ENCODE measurements around the gene RAB19. TPM values are rescaled to one million over a fixed set of nuclear protein-coding genes. Genes with fewer than 3 reads are reported as not detected.

Gene RAB19
- total RNA-seq, 1 experiment from 2014 or later: 0.92 TPM

GRCh38 chr7:140397784-140398750 is 5.8 kb upstream of the RAB19 start, which contains the start of gene SLC37A3:
Gene SLC37A3 (minus strand): TSS chr7:140398530. CDS start chr7:140382526, 16,004 bp downstream.
- TSS peak; percentile 94 for BruUV-seq (replicated peaks)
- Histone ChIP-seq H3K4me3 (ENCODE audit: low read depth in 2 of 2, low read length in 2 of 2) (peak within 1 kb of the TSS; percentile 73 to 82), H3K36me3 (ENCODE audit: control insufficient read depth, insufficient read depth, low read length) (peaks cover 3% of the 10 kb centered on the region; the same call in 1 of the 2 replicates), H3K9me3 (ENCODE audit: control insufficient read depth, insufficient read depth, low read depth, low read length) (no peaks in the 10 kb centered on the region), H3K4me1 (ENCODE audit: control insufficient read depth, insufficient read depth, low read length) (peaks cover 10% of the 10 kb centered on the region; the same call in 1 of the 2 replicates), H3K27ac (ENCODE audit: low read length) (peak within 1 kb of the TSS; percentile 86), H3K27me3 (ENCODE audit: control insufficient read depth, insufficient read depth, low read length) (no peaks in the 10 kb centered on the region)
- CTCF ChIA-PET: interaction anchor here (0.6 kb wide), 1 partner anchor 221 kb away, joined by 5 read pairs; the partner anchor contains the start of gene KDM7A
- TF ChIP-seq POLR2AphosphoS5 (IDR thresholded peaks at IDR 0.05; ENCODE audit: low read depth, low read length) (peak; percentile 64; the same call in 1 of the 2 replicates), SIN3A (IDR thresholded peaks at IDR 0.05; ENCODE audit: borderline replicate concordance, insufficient read depth, low read depth, low read length) (peak; percentile 49; the same call in 1 of the 2 replicates), CTCF (IDR thresholded peaks at IDR 0.05) (no peak), TCF7L2 (IDR thresholded peaks at IDR 0.05; ENCODE audit: low read depth, low read length) (no peak), REST (IDR thresholded peaks at IDR 0.05; ENCODE audit: insufficient read depth in 1 of 2, low read depth in 2 of 2, low read length in 1 of 2) (peak in 1 of 2 experiments; percentile 57; a peak in 1 of 4 replicates)
- POLR2A ChIA-PET: interaction anchor here (0.6 kb wide), 1 partner anchor 79 kb away, joined by 5 read pairs; no protein-coding TSS in a partner anchor
- ATAC-seq: peak; percentile 99
- intact Hi-C loops (cut with micrococcal nuclease; ENCODE audit: unreplicated experiment) (no loop called here), in situ Hi-C loops (cut with HindIII; ENCODE audit: low pct_unique_long_range_greater_than_20kb, low sequenced_read_pairs) (no loop called here)
- DNase-seq (ENCODE audit: low read depth, low spot score): no peak

GRCh38 chr7:140398821-140399220 is 5.0 kb upstream of the RAB19 start:
- TF ChIP-seq POLR2AphosphoS5 (IDR thresholded peaks at IDR 0.05; ENCODE audit: low read depth, low read length) (no peak), TCF7L2 (IDR thresholded peaks at IDR 0.05; ENCODE audit: low read depth, low read length) (no peak), REST (IDR thresholded peaks at IDR 0.05; ENCODE audit: insufficient read depth in 1 of 2, low read depth in 2 of 2, low read length in 1 of 2) (no peak), CTCF (IDR thresholded peaks at IDR 0.05) (no peak)
- ChIA-PET CTCF (no interaction called here), POLR2A (no interaction called here)
- in situ Hi-C loops (cut with HindIII; ENCODE audit: low pct_unique_long_range_greater_than_20kb, low sequenced_read_pairs) (no loop called here), intact Hi-C loops (cut with micrococcal nuclease; ENCODE audit: unreplicated experiment) (no loop called here)
- Histone ChIP-seq H3K36me3 (ENCODE audit: control insufficient read depth, insufficient read depth, low read length) (peaks cover 3% of the 10 kb centered on the region; the same call in 1 of the 2 replicates), H3K27me3 (ENCODE audit: control insufficient read depth, insufficient read depth, low read length) (no peaks in the 10 kb centered on the region), H3K4me1 (ENCODE audit: control insufficient read depth, insufficient read depth, low read length) (peaks cover 15% of the 10 kb centered on the region), H3K4me3 (ENCODE audit: low read depth in 2 of 2, low read length in 2 of 2) (peak overlapping the region; percentile 73 to 82), H3K27ac (ENCODE audit: low read length) (no peak overlapping the region), H3K9me3 (ENCODE audit: control insufficient read depth, insufficient read depth, low read depth, low read length) (no peaks in the 10 kb centered on the region)
- BruUV-seq (replicated peaks): no TSS peak
- DNase-seq (ENCODE audit: low read depth, low spot score) (no peak), ATAC-seq (no peak)
